Measurements from ENCODE around the gene EOGT. TPM values are rescaled to one million over a fixed set of nuclear protein-coding genes. Genes with fewer than 3 reads are reported as not detected.

Gene EOGT
- total RNA-seq, 4 donors from 2014 or later, result 75.0 to 135 (median 94.3) TPM

DNA sequence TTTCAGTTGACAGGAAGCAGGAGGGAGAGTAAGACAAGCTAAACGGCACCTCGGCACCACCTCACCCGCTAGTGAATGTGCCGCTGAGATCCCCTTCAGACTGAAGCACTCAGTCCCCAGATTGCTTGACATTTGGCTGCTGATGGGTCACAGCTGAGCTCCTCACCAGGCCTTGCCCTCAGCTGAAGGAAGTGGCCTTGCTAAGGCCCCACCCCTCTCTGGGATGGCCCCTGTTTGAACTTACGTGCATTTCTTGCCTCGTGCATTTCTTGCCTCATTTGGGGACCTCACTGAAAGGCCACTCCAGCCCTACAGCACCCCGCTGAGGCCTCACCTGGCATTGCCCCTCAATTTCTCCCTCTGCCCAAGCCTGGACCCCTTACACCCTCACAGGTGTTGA is 39.8 kb downstream of the EOGT start:
- no peak for ATAC-seq
- no peak overlapping the region for H3K27ac ChIP-seq
- TF ChIP-seq POLR2A (IDR thresholded peaks at IDR 0.05), result no peak
- TF ChIP-seq EP300 (IDR thresholded peaks at IDR 0.05), result no peak
- no peak for TF ChIP-seq POLR2AphosphoS5 (IDR thresholded peaks at IDR 0.05)
- TF ChIP-seq, protein P1, sequence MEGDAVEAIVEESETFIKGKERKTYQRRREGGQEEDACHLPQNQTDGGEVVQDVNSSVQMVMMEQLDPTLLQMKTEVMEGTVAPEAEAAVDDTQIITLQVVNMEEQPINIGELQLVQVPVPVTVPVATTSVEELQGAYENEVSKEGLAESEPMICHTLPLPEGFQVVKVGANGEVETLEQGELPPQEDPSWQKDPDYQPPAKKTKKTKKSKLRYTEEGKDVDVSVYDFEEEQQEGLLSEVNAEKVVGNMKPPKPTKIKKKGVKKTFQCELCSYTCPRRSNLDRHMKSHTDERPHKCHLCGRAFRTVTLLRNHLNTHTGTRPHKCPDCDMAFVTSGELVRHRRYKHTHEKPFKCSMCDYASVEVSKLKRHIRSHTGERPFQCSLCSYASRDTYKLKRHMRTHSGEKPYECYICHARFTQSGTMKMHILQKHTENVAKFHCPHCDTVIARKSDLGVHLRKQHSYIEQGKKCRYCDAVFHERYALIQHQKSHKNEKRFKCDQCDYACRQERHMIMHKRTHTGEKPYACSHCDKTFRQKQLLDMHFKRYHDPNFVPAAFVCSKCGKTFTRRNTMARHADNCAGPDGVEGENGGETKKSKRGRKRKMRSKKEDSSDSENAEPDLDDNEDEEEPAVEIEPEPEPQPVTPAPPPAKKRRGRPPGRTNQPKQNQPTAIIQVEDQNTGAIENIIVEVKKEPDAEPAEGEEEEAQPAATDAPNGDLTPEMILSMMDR (IDR thresholded peaks at IDR 0.05), result no peak
- H3K36me3 ChIP-seq, result peaks cover 12 to 45% of the 10 kb centered on the region in 2 donors
- no peak overlapping the region for H3K4me3 ChIP-seq
- H3K27me3 ChIP-seq, result no peaks in the 10 kb centered on the region
- no peaks in the 10 kb centered on the region for H3K9me3 ChIP-seq
- 55 to 58% methylated on average over 6 of the region's 7 CpGs for WGBS, 2 donors (ENCODE audit: low coverage in 1 of 2)
- no peaks in the 10 kb centered on the region for H3K4me1 ChIP-seq

DNA sequence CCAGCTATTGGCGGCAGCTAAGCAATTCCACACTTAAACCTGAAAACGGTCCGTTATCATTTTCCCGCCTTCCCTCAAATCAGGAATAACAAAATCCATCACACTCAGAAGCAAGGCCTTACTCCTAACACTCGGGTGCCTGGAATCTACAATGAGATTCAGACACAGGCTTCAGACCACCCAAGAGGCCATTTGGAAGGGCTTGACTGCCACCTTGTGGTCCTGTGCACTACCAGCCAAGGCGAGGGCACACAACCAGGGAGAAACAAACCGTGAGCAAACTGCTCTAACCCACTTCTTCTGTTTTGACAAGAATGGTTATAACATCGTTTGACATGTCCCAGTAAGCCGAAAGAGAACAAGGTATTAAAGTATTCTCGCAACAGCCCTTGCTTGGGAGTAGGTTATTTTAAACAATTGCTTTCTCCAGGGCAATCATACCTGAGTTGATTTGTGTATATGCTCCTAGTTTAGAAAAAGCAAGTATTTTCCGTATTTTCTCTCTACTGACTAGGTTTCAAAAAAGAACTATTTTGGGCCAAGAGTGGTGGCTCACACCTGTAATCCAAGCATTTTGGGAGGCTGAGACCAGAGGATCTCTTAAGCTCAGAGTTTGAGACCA is 41.0 kb downstream of the EOGT start:
- WGBS, 2 donors (ENCODE audit: low coverage in 1 of 2), result 29 to 63% methylated on average over 4 to 11 of the region's 11 CpGs
- peak; percentile 67 for ATAC-seq

DNA sequence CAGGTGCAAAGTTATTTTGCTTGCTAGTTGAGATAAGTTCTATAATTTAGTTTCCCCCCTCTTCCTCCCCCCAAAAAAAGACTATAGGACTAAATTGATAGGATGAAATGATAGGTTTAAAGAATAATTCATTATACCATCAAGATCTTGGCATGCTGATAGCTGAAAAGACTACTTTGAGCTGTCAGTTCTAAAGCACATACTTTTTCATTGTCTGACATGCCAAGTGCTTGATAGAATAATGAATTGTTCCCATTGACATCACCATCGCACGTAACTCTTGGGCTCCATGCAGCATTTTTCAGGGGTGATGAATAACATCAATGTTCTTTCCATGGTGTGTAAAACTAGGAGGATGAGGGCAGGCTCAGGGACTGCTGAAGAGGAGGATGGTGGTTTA is 48.8 kb downstream of the EOGT start:
- H3K9me3 ChIP-seq, result no peaks in the 10 kb centered on the region
- no peak overlapping the region for H3K4me3 ChIP-seq
- ATAC-seq, result no peak
- H3K36me3 ChIP-seq, result no peaks in the 10 kb centered on the region
- TF ChIP-seq, protein P1 (IDR thresholded peaks at IDR 0.05), result no peak
- TF ChIP-seq EP300 (IDR thresholded peaks at IDR 0.05), result no peak
- TF ChIP-seq POLR2AphosphoS5 (IDR thresholded peaks at IDR 0.05), result no peak
- no peak for TF ChIP-seq POLR2A (IDR thresholded peaks at IDR 0.05)
- peaks cover 0 to 7% (median 0%) of the 10 kb centered on the region in 3 donors for H3K4me1 ChIP-seq
- H3K27ac ChIP-seq, result no peak overlapping the region
- 77 to 95% methylated on average over 2 of the region's 2 CpGs for WGBS, 2 donors (ENCODE audit: low coverage in 1 of 2)
- H3K27me3 ChIP-seq, result no peaks in the 10 kb centered on the region

More for the DNA sequence above, 41.0 kb downstream of the EOGT start:
- H3K36me3 ChIP-seq, result peaks cover under 1 to 33% of the 10 kb centered on the region in 2 donors
- H3K4me1 ChIP-seq, result no peaks in the 10 kb centered on the region
- no peaks in the 10 kb centered on the region for H3K9me3 ChIP-seq
- H3K27me3 ChIP-seq, result no peaks in the 10 kb centered on the region
- H3K4me3 ChIP-seq, result no peak overlapping the region
- no peak for TF ChIP-seq POLR2A (IDR thresholded peaks at IDR 0.05)
- TF ChIP-seq, protein P1 (IDR thresholded peaks at IDR 0.05), result peak; percentile 33 to 68 (median 52)
- H3K27ac ChIP-seq, result no peak overlapping the region

DNA sequence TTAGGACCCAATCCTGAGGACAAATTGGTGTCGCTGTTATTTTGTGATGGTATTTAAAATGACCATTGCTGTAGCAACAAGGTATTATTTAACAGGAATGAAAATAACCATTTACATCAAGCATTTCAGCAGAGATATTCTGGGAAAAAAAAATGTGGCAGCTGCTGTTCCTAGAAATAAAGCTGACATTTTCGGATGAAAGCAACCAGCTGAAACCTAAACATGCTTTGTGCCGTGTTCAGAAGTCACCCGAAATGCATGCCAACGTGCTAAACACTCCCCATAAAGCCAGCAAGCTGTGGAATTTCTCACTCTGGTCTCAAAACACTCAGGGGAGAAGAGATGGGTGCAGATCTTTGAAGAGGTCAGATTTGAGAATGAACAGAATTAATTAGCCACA is 49.6 kb downstream of the EOGT start:
- no peaks in the 10 kb centered on the region for H3K9me3 ChIP-seq
- no peak overlapping the region for H3K4me3 ChIP-seq
- no peak for ATAC-seq
- no peaks in the 10 kb centered on the region for H3K36me3 ChIP-seq
- TF ChIP-seq EP300 (IDR thresholded peaks at IDR 0.05) (no peak), POLR2A (IDR thresholded peaks at IDR 0.05) (no peak), POLR2AphosphoS5 (IDR thresholded peaks at IDR 0.05) (no peak)
- TF ChIP-seq, protein P1 (IDR thresholded peaks at IDR 0.05), result no peak
- no peaks in the 10 kb centered on the region for H3K27me3 ChIP-seq
- no peak overlapping the region for H3K27ac ChIP-seq
- 11 to 15% methylated on average over 4 to 5 of the region's 5 CpGs for WGBS, 2 donors (ENCODE audit: low coverage in 1 of 2)
- peaks cover 0 to 7% (median 0%) of the 10 kb centered on the region in 3 donors for H3K4me1 ChIP-seq

DNA sequence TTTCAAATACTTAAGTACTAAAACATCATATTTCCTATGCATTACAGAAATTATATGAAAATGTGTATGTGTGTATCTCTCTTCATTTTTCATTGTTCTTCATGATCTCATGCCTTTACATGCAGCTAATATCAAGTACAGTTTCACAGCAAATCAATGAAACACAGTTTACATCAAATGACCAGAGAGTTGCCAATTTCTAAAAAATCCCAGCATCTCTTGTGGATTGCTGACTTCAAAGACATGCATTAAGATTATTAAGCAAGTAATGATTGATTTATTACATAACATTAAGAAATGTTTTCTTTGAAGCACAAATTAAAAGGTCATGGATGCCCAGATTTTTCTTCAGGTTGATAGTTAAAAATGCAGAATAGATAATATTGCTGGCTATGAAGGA is 50.1 kb downstream of the EOGT start:
- peaks cover 0 to 7% (median 0%) of the 10 kb centered on the region in 3 donors for H3K4me1 ChIP-seq
- ATAC-seq, result no peak
- H3K27ac ChIP-seq, result no peak overlapping the region
- H3K36me3 ChIP-seq, result no peaks in the 10 kb centered on the region
- no peak overlapping the region for H3K4me3 ChIP-seq
- no peaks in the 10 kb centered on the region for H3K9me3 ChIP-seq
- H3K27me3 ChIP-seq, result no peaks in the 10 kb centered on the region
- TF ChIP-seq, protein P1 (IDR thresholded peaks at IDR 0.05), result no peak
- TF ChIP-seq POLR2A (IDR thresholded peaks at IDR 0.05) (no peak), POLR2AphosphoS5 (IDR thresholded peaks at IDR 0.05) (no peak)
